HL-60 (cell line): Measurements from ENCODE around the gene RTN3.

ENCODE experiments used
- DNase-seq, 2 experiments: peaks; one replicate each; pipeline ENCODE4 v3.0.0-alpha.2; 2010 to 2020; ENCODE audit warnings: low read depth in 1 of 2, low spot score in 1 of 2
- H3K27ac ChIP-seq: fragments of 250-450 bp; sonication (Bioruptor Pico); replicated peaks from 2 replicates; pipeline ENCODE4 v1.5.1; 2020; ENCODE audit warnings: mild to moderate bottlenecking, moderate library complexity
- H3K27me3 ChIP-seq: fragments of 250-450 bp; sonication (Bioruptor Pico); 2 replicates; pipeline ENCODE4 v1.5.1; 2021; ENCODE audit warnings: mild to moderate bottlenecking, moderate library complexity; ENCODE audit not compliant: insufficient read depth, poor library complexity, severe bottlenecking
- H3K4me3 ChIP-seq: replicated peaks from 2 replicates; pipeline ENCODE4 v1.5.1; 2011; ENCODE audit warnings: mild to moderate bottlenecking, control low read depth, low read length; ENCODE audit not compliant: insufficient read depth
- GABPA ChIP-seq: IDR thresholded peaks from 2 replicates; pipeline ENCODE4 v1.6.1; 2012; ENCODE audit warnings: low read depth
- POLR2AphosphoS5 ChIP-seq: IDR thresholded peaks from 2 replicates; pipeline ENCODE4 v1.6.1; 2012; ENCODE audit warnings: low read depth
- REST ChIP-seq: IDR thresholded peaks from 2 replicates; pipeline ENCODE4 v1.6.1; 2012; ENCODE audit warnings: low read depth; ENCODE audit not compliant: insufficient replicate concordance
- SPI1 ChIP-seq: IDR thresholded peaks from 2 replicates; pipeline ENCODE4 v1.6.1; 2012; ENCODE audit warnings: low read depth, mild to moderate bottlenecking, borderline replicate concordance
- TF ChIP-seq, protein P1 (sequence below): IDR thresholded peaks from one replicate; pipeline ENCODE4 v1.5.1; 2011; ENCODE audit warnings: low read length, control low read depth, inconsistent platforms; ENCODE audit not compliant: insufficient read depth

The RTN3 gene

DNA sequence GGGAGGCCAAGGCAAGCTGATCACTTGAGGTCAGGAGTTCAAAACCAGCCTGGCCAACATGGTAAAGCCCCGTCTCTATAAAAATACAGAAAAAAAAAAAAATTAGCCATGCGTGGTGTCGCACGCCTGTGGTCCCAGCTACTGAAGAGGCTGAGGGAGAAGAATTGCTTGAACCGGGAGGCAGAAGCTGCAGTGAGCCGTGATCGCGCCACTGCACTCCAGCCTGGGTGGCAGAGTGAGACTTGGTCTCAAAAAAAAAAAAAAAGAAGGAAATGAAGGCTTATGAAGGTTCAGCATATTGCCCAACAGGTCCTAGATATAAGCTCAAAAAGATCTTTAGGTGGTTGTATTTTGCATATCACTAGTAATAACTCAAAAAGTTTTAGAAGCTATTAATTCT is 20.3 kb upstream of the RTN3 start:
- TF ChIP-seq REST (no peak), GABPA (no peak), POLR2AphosphoS5 (no peak), SPI1 (no peak)
- TF ChIP-seq, protein P1, sequence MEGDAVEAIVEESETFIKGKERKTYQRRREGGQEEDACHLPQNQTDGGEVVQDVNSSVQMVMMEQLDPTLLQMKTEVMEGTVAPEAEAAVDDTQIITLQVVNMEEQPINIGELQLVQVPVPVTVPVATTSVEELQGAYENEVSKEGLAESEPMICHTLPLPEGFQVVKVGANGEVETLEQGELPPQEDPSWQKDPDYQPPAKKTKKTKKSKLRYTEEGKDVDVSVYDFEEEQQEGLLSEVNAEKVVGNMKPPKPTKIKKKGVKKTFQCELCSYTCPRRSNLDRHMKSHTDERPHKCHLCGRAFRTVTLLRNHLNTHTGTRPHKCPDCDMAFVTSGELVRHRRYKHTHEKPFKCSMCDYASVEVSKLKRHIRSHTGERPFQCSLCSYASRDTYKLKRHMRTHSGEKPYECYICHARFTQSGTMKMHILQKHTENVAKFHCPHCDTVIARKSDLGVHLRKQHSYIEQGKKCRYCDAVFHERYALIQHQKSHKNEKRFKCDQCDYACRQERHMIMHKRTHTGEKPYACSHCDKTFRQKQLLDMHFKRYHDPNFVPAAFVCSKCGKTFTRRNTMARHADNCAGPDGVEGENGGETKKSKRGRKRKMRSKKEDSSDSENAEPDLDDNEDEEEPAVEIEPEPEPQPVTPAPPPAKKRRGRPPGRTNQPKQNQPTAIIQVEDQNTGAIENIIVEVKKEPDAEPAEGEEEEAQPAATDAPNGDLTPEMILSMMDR, result no peak
- H3K4me3 ChIP-seq, result no peak overlapping the region
- no peak for DNase-seq
- no peak overlapping the region for H3K27ac ChIP-seq
- H3K27me3 ChIP-seq, result no peaks in the 10 kb centered on the region

GRCh38 chr11:63663809-63664208 is 17.5 kb upstream of the RTN3 start:
- no peak overlapping the region for H3K4me3 ChIP-seq
- no peak for DNase-seq
- no peak overlapping the region for H3K27ac ChIP-seq
- H3K27me3 ChIP-seq, result no peaks in the 10 kb centered on the region
- no peak for TF ChIP-seq GABPA
- TF ChIP-seq SPI1, result no peak
- TF ChIP-seq, protein P1, result no peak
- TF ChIP-seq REST, result no peak
- TF ChIP-seq POLR2AphosphoS5, result no peak

DNA sequence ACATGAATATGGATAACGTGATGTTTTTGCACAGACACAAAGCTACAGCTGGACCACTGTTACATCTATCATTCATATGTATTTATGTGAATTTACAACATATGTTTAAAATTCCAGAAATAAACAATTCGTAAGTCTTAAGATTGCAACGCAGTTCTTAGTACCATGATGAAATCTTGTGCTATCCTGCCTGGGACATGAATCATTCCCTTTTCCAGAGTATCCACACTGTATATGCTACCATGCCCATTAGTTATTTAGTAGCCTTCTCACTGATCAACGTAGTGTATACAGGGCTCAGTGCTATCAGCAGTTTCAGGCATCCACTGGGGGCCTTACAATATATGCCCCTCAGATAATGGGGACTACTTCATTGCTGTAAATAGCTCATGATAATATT is 14.4 kb upstream of the RTN3 start:
- no peak for DNase-seq
- TF ChIP-seq, protein P1, result no peak
- TF ChIP-seq SPI1 (no peak), REST (no peak), GABPA (no peak), POLR2AphosphoS5 (no peak)
- Histone ChIP-seq H3K27me3 (no peaks in the 10 kb centered on the region), H3K27ac (no peak overlapping the region), H3K4me3 (no peak overlapping the region)
